MM.1S (cell line): ENCODE measurements around the gene WDR82.

Source experiments
- EZH2 ChIP-seq: fragments of 300-600 bp; sonication (generic); optimal IDR thresholded peaks from 2 replicates; pipeline ENCODE3; 2017; ENCODE audit warnings: low read depth, mild to moderate bottlenecking, antibody characterized with exemption, low read length, mixed read lengths
- EZH2phosphoT487 ChIP-seq: fragments of 300-600 bp; sonication (generic); IDR thresholded peaks from 2 replicates; pipeline ENCODE4 v1.6.1; 2018; ENCODE audit warnings: antibody characterized with exemption, low read length
- TF ChIP-seq, protein P1 (sequence below): fragments of 300-600 bp; sonication (generic); IDR thresholded peaks from 2 replicates; pipeline ENCODE4 v1.5.1; 2016; ENCODE audit warnings: antibody characterized with exemption, low read length, mixed read lengths

DNA sequence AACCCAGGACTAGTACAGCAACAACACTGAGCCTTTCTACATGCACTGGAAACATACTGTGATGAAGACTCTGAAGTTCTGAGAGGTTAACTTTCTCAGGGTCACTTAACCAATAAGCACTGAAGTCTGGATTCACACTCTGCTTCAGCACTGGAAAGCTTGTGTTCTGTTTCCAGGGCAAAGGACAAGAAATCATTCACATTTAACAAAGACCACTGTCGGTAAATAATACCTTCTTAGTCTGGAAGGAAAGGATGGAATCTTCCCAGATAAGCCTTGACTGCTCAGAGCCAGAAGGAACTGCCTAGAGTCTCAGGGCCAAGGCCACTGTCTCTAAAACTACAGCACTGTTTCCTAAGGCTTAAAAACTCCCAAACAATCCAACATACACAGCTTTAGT, 4.9 kb upstream of the WDR82 start:
- TF ChIP-seq, protein P1, sequence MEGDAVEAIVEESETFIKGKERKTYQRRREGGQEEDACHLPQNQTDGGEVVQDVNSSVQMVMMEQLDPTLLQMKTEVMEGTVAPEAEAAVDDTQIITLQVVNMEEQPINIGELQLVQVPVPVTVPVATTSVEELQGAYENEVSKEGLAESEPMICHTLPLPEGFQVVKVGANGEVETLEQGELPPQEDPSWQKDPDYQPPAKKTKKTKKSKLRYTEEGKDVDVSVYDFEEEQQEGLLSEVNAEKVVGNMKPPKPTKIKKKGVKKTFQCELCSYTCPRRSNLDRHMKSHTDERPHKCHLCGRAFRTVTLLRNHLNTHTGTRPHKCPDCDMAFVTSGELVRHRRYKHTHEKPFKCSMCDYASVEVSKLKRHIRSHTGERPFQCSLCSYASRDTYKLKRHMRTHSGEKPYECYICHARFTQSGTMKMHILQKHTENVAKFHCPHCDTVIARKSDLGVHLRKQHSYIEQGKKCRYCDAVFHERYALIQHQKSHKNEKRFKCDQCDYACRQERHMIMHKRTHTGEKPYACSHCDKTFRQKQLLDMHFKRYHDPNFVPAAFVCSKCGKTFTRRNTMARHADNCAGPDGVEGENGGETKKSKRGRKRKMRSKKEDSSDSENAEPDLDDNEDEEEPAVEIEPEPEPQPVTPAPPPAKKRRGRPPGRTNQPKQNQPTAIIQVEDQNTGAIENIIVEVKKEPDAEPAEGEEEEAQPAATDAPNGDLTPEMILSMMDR: no peak
- TF ChIP-seq EZH2 (no peak), EZH2phosphoT487 (no peak)
